Transverse colon (tissue), 4 donors: ENCODE results near the gene ATP9A.

Source experiments
- CTCF ChIP-seq, 5 experiments: fragments of 200-600 bp in 3 of 5; fragments of 450-650 bp in 2 of 5; sonication (generic) in 3 of 5; IDR thresholded peaks; 1 replicate in 2 of 5; 2 replicates in 3 of 5; pipeline ENCODE4 v1.5.1; 2016 to 2017; ENCODE audit warnings: antibody characterized with exemption in 5 of 5, inconsistent platforms in 3 of 5, mild to moderate bottlenecking in 2 of 5, moderate library complexity in 1 of 5
- EP300 ChIP-seq: sonication (generic); formaldehyde crosslinking; IDR thresholded peaks from one replicate; pipeline ENCODE4 v1.6.1; 2017; ENCODE audit warnings: antibody characterized with exemption, low read depth
- POLR2A ChIP-seq: fragments of 450-650 bp; IDR thresholded peaks from one replicate; pipeline ENCODE4 v1.6.1; 2016; ENCODE audit warnings: antibody characterized with exemption, mild to moderate bottlenecking, moderate library complexity
- POLR2AphosphoS5 ChIP-seq, 3 donors: sonication (generic); formaldehyde crosslinking; IDR thresholded peaks; one replicate each; pipeline ENCODE4 v1.6.1; 2016; ENCODE audit warnings: antibody characterized with exemption in 3 of 3

DNA sequence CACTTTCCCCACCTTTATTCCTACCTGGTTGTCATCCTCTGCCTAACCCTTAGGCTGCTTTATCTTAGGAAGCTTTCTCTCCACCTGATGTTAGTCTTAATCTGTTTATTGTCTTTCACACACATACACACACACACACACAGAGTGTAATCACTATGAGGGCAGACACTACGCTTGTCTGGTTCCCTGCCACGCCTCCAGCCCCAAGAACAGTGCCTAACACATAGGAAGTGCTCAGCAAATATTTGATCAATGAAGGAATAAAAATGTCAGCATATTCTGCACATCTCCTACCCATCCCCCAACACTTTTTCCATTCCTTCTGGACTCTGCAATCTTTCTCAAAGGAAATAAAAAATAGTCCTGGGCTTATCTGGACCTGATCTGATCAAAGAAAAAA lies 174.6 kb downstream of the ATP9A start:
- TF ChIP-seq POLR2AphosphoS5 (IDR thresholded peaks at IDR 0.05) (no peak), EP300 (no peak), CTCF (IDR thresholded peaks at IDR 0.05) (no peak), POLR2A (no peak)
